Neural crest cell (in vitro differentiated cells): ENCODE results near the gene SLC26A8. TPM values are rescaled to one million over a fixed set of nuclear protein-coding genes. Genes with fewer than 3 reads are reported as not detected.

ENCODE experiments used
- DNase-seq: peaks from one replicate; pipeline ENCODE4 v3.0.0; 2021; ENCODE audit warnings: low read depth, mixed read lengths, low spot score
- H3K27ac Mint-ChIP-seq: one replicate; pipeline ENCODE4 v1.8.0; 2021; ENCODE audit warnings: mild to moderate bottlenecking, mixed read lengths; ENCODE audit not compliant: unreplicated experiment
- H3K27me3 Mint-ChIP-seq: 2 replicates; pipeline ENCODE4 v1.8.0; 2021; ENCODE audit warnings: low read depth, mild to moderate bottlenecking, mixed read lengths
- H3K36me3 Mint-ChIP-seq: 2 replicates; pipeline ENCODE4 v1.8.0; 2021; ENCODE audit warnings: low read depth, mild to moderate bottlenecking, mixed read lengths
- H3K4me1 Mint-ChIP-seq: 2 replicates; pipeline ENCODE4 v1.8.0; 2021; ENCODE audit warnings: mixed read lengths
- H3K4me3 Mint-ChIP-seq: one replicate; pipeline ENCODE4 v1.8.0; 2021; ENCODE audit warnings: mild to moderate bottlenecking, mixed read lengths
- H3K9me3 Mint-ChIP-seq: 2 replicates; pipeline ENCODE4 v1.8.0; 2021; ENCODE audit warnings: mixed read lengths
- total RNA-seq: library from RNA; stranded (reverse); gene quantifications from 2 replicates; pipeline ENCODE4 v1.2.1, GENCODE V29; 2021
- TF ChIP-seq, protein P1 (sequence below): fragments of 200-600 bp; sonication (generic); conservative IDR thresholded peaks from 2 replicates; pipeline ENCODE4 v1.5.0; 2021; ENCODE audit warnings: antibody characterized with exemption, mild to moderate bottlenecking

The SLC26A8 gene
- total RNA-seq, 1 donor from 2014 or later = 0.33 TPM

DNA sequence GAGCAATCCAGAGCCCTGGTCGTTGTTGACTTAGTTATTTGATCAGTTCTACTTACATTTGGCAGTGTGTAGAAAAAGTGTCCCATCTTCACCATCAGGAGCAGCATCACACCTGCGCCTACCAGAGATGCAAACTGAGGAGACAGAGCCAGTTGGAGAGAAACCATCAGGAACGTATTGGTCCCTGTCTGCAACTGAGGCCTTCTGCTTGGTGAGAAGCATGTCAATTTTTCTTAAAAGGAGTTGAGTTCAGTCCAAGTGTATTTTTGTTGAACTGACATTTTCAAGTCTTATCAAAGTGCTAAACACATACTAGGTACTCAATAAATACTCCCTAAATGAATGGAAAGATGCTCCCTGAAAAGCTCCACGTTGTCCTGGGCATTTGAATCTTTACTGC lies 55.6 kb downstream of the SLC26A8 start:
- no peak overlapping the region for H3K27ac Mint-ChIP-seq
- H3K4me1 Mint-ChIP-seq = peaks cover 4% of the 10 kb centered on the region
- no peak overlapping the region for H3K4me3 Mint-ChIP-seq
- no peaks in the 10 kb centered on the region for H3K27me3 Mint-ChIP-seq
- DNase-seq = no peak
- H3K36me3 Mint-ChIP-seq = no peaks in the 10 kb centered on the region
- TF ChIP-seq, protein P1, sequence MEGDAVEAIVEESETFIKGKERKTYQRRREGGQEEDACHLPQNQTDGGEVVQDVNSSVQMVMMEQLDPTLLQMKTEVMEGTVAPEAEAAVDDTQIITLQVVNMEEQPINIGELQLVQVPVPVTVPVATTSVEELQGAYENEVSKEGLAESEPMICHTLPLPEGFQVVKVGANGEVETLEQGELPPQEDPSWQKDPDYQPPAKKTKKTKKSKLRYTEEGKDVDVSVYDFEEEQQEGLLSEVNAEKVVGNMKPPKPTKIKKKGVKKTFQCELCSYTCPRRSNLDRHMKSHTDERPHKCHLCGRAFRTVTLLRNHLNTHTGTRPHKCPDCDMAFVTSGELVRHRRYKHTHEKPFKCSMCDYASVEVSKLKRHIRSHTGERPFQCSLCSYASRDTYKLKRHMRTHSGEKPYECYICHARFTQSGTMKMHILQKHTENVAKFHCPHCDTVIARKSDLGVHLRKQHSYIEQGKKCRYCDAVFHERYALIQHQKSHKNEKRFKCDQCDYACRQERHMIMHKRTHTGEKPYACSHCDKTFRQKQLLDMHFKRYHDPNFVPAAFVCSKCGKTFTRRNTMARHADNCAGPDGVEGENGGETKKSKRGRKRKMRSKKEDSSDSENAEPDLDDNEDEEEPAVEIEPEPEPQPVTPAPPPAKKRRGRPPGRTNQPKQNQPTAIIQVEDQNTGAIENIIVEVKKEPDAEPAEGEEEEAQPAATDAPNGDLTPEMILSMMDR = no peak
- H3K9me3 Mint-ChIP-seq = no peaks in the 10 kb centered on the region

DNA sequence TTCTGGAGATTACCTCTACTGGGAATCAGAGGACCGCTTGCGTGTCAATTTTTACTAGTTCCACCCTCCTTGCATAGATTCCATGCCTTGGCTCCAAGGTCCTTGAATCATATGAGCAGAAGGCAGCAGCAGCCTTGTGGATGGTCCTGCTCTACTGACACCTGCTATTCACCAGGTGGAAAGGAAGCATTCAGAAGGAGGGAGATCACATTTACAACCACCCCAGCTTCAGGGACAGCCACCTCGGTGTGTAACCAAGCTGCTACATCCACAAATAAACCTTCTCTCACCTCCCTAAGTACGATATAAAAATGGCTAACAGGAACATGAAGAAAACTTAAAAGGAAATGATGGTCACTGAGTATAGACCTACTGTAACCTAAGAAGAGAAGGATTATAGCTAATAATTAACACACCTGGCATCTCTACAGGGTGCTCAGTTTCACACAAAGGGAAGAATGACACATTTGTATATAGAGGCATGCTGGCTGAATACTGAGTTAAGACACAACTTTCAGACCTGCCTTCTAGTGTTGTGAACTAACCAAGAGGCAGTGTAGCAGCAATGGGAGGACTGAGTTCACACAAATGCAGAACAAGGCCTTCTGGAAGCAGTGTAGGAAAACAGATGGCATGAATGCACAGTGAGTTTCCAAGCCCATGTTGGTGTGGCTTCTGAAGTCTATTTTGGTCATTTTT lies 57.2 kb downstream of the SLC26A8 start:
- Mint-ChIP-seq H3K27me3 (no peaks in the 10 kb centered on the region), H3K4me1 (no peaks in the 10 kb centered on the region), H3K27ac (no peak overlapping the region), H3K4me3 (no peak overlapping the region), H3K9me3 (no peaks in the 10 kb centered on the region), H3K36me3 (no peaks in the 10 kb centered on the region)
- no peak for DNase-seq
- TF ChIP-seq, protein P1 = no peak

DNA sequence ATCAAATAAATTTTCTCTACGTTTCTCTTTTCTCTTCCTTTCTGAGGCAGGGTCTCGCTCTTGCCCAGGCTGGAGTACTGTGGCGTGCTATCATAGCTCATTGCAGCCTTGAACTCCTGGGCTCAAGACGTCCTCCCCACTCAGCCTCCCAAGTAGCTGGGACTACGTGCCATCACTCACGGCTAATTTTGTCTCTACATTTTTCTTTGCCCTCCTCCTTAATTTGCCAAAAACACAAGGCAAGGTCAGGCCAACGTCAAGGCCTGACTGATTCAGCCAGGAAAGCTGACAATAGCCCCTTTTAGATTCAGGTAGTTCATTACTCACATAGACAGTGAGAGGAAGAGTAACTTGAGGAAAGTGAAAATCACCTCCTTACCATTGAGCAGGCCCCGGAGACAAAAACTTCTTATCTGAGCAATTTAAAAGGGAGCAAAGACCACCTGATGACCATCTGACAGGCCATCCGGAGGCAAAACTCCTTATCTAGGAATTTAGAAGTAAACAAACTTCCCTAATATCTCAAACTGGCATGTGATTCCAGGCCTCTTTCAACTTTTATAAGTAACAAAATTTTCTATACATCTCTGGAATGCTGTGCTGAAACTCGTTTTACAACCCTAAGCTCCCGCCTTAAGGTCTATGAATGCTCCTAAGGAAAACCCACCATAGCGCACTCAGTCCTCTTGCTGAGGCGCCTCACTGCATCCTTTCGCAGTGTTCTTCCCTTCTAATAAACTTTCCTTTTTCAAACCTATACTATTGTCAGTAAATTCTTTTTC lies 61.5 kb downstream of the SLC26A8 start:
- no peaks in the 10 kb centered on the region for H3K9me3 Mint-ChIP-seq
- no peak overlapping the region for H3K4me3 Mint-ChIP-seq

DNA sequence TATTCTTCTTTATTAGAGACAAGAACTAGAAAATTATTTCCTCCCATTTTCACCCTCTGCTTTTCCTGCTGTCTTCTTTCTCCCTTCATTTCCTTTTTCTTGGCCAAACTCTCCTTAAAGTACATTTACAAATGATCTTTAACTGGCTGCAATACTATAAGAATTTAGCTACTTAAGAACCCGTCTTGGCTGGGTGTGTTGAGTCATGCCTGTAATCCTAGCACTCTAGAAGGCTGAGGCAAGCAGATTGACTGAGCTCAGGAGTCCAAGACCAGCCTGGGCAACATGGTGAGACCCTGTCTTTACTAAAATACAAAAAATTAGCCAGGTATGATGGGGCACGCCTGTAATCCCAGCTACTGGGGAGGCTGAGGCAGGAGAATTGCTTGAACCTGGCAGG lies 64.3 kb downstream of the SLC26A8 start:
- Mint-ChIP-seq H3K27me3 (peaks cover 16% of the 10 kb centered on the region), H3K36me3 (no peaks in the 10 kb centered on the region), H3K9me3 (no peaks in the 10 kb centered on the region), H3K4me1 (no peaks in the 10 kb centered on the region), H3K4me3 (no peak overlapping the region), H3K27ac (no peak overlapping the region)
- DNase-seq = no peak
- TF ChIP-seq, protein P1 = no peak

More for the DNA sequence above, 61.5 kb downstream of the SLC26A8 start:
- H3K27ac Mint-ChIP-seq = no peak overlapping the region
- no peak for DNase-seq
- peaks cover 16% of the 10 kb centered on the region for H3K27me3 Mint-ChIP-seq
- no peaks in the 10 kb centered on the region for H3K36me3 Mint-ChIP-seq
- no peaks in the 10 kb centered on the region for H3K4me1 Mint-ChIP-seq
- TF ChIP-seq, protein P1 = no peak

DNA sequence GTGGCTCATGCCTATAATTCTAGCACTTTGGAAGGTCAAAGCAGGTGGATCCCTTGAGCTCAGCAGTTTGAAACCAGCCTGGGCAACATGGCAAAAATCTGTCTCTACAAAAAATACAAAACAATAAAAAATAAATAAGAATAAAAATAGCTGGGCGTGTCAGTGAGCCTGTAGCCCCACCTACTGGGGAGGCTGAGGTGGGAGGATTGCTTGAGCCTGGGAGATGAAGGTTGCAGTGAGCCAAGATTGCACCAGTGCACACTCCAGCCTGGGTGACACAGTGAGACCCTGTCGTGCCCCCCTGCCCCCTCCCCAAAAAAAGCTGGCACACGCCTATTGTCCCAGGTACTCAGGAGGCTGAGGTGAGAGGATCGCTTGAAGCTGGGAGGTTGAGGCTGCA lies 68.5 kb downstream of the SLC26A8 start:
- Mint-ChIP-seq H3K36me3 (no peaks in the 10 kb centered on the region), H3K4me3 (no peak overlapping the region), H3K9me3 (no peaks in the 10 kb centered on the region), H3K4me1 (no peaks in the 10 kb centered on the region), H3K27ac (no peak overlapping the region), H3K27me3 (peaks cover 13% of the 10 kb centered on the region)
- DNase-seq = no peak
- TF ChIP-seq, protein P1 = peak; percentile 32
